HG03025 (cell line): ENCODE results near the gene CDH22.

Source experiments
- ATAC-seq: cut with Tn5 transposase; IDR thresholded peaks from one replicate; pipeline ENCODE4 v1.9.1; 2021; ENCODE audit warnings: mild to moderate bottlenecking, moderate library complexity; ENCODE audit not compliant: unreplicated experiment, low FRiP score

CDH22 gene

DNA sequence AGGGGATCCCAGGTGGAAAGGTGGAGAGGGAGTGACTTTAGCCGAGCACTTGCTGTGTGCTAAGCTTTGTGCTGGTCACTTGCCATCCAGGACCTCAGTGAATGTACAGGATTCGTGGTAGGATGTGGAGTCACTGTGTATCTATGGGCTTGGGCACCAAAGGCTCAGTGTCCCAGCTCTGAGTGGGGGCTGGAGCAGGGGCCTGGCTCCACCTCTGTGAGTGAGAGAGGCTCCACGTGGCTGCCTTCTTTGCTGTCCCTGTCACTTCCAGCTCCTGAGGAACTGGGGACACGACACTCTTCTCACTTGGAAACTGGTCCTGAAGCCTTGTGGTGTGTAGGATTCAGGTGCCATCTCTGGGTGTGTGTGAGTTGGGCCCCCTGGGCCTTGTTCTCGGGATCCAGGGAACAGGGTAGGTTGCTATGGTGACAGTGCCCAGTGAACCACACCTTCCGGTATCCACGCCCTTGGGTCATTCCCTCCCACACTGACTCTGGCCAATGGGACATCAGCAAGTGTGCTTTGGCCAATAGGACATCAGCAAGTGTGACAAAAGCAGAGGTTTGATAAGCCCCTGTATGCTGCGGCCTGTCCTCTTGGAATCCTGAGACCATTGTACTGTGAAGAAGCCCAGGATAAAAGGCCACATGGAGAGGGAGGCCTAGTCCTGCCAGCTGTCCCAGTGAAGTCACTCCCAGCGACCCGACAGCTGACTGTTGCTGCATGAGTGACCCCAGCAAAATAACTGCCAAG is 87.7 kb downstream of the CDH22 start:
- ATAC-seq = no peak

DNA sequence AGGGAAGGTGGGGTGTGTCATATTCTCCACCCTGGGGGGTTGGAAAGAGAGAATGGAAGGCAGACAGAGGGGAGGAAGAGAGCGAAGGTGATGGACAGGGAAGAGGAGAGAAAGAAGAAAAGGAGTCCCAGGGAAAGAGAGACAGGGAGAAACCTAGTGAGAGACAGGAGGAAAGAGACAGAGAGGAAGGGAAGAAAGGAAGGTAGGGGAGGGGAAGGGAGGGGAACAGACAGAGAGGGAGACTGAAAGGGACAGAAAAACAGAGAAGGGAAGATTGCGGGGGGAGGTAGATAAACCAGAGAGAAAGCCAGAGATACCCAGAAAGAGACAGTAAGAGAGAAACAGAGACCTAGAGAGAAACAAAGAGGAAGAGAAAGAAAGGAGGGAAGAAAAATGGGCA is 88.4 kb downstream of the CDH22 start:
- ATAC-seq = no peak

DNA sequence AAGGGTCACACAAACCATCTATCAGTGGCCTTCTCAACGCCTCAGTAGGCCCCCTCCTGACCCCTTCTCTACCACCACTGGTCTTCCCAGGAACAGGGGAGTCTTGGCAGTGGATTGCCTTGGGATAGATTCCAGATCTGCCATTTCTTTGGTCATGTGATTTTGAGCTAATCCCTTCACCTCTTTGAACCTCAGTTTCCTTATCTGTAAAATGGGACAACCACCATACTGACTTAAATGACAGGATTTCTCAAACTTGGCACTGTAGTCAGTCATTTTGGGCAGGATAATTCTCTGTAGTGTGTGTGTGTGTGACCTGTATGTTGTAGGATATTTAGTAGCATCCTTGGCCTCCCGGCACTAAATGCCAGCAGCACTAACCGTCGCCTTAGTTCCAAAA is 89.1 kb downstream of the CDH22 start:
- no peak for ATAC-seq

DNA sequence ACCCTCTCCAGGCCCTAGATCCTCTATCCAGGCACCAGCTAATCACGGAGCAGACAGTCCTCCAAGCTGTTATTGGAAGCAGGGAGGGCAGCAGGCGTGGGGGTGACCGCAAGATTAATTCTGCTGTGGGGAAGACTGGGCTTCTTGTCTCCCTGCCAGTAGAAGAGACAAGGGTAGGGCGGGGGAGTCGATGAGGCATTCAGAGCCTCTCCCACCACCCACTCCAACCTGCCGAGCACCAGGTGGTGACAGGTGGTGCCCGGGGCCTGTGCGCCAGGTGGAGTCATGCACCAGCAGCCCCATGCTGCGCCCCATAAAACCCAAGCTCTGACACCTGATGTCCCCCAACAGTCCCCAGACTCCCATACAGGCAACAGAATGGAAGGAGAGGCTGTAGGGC is 89.6 kb downstream of the CDH22 start:
- no peak for ATAC-seq

DNA sequence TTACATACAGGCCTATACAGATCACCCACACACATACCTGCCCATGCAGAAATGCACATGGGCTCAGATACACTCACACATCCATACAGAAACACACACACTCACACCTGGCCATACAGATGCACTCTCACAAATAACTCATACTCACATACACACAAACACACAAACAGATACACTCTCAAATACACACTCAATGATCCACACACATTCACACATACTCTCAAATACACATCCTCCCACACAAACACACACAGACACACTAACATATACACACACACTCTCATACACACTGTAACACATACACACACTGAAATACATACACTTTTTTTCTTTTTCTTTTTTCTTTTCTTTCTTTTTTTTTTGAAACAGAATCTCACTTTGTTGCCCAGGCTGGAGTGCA is 90.7 kb downstream of the CDH22 start:
- ATAC-seq = no peak

DNA sequence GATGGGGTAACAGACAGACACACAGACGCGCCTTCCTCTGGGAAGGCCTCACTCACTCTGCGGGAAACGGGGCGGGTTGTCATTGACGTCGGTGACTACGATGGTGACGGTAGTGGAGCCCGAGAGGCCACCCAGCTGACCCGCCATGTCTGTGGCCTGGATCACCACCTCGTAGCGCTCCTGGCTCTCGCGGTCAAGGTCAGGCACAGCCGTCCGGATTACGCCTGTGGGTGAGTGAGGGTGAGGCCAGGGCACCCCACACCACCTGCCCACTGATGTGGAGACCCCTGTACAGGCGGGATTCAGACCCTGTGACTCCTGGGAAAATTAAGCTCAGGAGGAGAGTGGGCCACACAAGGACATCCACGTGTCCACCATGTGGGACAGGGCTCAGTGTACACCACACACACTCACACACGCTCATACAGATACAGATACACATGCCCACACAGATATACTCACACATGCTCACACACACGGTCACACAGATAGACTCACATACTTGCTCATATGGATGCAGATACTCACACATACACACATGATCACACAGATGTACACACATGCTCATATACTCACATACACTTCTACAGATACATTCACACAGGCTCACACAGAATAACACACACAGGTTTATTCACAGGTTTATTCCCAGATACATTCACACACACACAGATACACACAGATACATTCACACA is 91.4 kb downstream of the CDH22 start:
- ATAC-seq = no peak

DNA sequence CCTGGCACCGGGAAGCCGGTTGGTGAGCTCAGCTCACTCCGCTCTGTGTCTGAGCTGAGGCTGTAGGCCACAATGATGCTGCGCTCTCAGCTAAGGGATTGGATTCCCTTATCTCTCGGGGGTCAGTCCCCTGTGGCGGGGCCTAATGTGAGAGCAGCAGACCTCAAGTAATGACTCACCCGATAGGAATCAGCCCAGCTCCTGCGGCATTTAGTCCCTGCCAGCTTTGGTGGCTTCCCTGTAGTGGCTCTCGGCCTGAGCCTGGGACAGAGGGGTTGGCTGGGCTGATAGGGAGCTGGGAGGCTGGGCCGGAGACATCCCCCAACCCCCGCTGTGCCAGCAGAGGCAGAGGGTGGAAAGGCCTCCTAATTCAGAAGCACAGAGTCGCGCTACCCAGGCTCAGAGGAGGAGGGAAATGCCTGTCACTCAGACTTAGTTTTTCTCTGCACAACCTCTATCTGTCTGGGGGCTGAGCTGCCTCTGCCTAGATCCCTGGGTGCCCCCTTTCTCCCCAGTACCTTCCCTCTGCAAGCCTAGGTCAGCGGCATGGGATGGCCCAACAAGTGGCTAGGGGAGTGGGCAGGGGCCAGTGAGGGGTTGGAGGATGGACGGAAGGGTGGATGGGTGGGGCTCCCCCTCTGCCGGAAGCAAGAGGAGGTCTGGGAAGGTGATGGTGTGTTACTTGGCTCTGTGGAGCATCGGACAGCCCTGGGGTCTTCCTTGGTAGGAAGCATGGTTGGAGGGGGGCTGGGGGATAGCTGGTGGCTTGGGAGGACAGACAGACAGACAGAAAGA is 92.2 kb downstream of the CDH22 start:
- no peak for ATAC-seq

DNA sequence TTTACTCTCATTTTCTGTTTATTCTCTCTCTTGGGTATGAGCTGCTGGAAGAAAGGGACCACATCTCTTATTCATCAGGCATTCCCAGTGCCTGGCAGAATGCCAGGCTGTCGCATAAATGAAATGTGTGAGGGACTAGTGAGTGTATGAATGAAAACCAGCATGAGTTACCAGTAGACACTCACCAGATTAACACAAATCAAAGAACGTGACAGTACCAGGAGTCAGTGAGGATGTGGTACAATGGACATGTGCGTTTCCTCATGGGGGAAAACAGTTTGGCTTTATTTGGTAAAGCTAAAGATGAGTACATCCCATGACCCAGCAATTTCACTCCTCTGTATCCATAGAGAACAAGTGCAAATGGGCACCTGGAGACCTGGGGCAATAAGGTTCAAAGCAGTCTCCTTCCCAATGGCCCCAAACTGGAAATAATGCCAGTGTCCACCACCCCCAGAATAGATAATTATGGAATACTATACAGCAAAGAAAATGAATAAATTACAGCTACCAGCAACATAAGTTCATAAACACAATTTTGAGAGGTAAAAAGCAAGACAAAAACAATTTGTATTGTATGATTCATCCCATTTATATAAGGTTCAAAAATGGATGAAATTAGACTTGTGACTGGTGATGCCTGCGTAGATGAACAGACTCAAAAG is 93.3 kb downstream of the CDH22 start:
- ATAC-seq = no peak

DNA sequence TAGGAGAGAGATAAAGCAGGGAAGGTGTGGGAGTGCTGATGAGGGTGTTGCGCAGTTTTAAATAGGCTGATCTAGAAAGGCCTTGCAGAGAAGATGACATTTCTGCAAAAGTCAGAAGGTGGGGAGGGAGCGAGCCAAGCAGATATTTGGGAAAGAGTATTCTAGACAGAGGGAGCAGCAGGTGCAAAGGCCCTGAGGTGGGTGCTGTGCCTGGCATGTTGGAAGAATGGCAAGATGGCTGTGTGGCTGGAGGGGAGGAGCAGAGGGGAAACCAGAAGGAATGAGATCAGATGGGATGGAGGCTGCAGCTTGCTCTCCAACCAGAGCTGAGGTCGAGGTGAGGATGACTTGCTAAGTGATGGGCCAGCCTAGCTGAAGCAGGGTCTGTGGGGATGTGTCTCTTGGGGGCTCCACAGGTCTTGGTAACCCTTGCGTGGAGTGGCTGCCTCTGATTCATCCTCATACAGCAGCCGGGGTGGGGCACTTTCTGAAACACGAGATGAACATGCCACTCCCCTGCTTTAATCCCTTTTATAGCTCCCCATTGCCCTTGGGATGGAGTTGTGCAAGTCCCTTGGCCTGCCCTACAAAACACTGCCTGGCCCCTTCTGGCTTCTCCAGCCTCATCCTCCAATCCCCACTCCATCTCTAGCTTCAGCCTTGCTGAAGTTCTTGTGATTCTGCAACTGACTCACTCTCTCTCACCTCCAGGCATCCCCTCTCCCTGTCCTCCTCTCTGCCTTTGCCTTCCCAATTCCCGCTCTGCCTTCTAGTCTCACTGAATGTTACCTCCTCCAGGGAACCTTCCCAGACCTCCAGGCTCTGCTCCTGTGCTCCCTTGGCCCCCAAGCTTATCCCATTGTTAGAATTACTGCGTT is 94.1 kb downstream of the CDH22 start:
- no peak for ATAC-seq

DNA sequence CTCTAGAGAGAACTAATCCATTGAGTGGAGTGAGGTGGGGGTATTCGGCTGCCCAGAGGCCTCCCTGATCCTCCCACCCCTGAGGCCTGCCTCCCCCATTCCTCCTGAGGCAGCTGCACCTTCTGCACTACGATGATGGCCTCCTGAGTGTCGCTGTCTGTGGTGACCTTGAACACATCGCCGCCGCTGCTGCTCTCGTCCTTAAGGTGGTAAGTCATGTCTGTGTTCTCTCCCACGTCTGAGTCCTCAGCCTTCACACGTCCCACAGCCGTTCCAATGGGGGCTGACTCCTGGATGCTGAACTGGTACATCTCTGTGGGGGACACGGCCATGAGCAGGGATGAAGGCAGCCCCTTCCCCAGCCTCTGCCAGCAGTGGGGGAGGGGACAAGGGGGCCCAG is 95.4 kb downstream of the CDH22 start:
- ATAC-seq = no peak

DNA sequence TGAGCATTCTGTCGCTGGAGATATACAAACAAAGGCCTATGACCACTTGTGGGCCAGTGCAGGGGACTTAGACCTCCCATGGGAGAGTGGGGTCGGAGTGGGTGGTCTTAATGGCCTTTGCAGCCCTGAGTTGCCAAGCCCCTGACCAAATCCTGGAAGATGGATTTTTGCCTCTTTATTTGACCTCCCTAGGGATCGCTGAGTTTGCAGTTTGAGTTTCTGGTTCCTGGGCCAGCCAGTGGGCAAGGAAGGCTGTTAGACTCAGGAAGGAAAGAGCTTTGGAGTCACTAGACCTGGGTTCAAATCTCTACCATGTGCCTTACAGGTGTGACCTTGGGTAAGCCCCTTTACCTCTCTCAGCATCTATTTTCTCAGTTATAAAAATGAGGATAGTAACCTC is 96.0 kb downstream of the CDH22 start:
- ATAC-seq = no peak

DNA sequence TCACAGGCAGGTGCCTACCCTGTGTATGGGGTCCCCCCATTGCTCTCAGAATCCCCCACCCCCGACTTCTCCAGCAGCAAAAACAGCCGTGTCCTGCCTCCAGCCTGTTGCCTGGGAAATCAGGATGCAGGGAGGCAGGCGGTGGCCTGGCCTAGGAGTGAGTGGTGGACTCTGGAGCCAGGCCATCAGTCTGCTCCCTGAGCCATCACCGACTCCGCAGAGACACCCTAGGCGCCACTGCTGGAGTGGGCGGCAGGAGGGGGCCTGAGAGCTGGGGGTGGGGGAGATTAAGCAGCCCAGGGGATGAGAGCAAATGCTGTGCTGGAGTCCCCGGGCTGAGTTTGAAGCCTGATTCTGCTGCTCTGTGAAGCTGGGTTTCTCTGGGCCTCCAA is 97.0 kb downstream of the CDH22 start:
- no peak for ATAC-seq

DNA sequence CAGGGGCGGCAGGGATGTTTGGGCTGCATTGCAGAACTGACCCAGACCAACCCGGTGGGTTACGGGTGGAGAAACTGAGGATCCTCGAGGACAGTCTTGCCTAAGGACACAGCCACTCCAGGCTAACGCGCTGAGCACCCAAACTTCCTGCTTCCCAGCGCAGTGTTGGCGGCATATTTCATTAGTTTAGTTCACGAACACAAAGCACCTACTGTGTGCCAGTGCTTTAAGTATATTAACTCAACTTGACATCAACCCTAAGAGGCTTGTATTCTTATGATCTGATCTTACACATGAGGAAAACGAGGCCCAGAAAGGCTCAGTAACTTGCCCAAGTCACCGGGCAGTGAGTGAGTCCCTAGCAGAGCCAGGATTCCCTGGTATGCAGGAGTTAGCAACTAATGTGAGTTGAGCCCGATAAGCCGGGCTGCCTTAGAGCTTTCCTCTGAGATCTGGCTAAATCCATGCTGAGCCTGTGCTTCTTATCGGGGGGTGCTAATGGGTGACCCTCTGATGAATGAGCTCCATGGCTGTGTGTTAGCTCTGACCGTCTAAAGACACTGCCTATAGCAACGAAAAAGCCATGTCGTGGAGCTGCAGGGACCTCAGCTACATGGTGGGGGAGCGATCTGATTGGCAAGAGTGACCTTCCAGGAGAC is 97.5 kb downstream of the CDH22 start:
- ATAC-seq = no peak

DNA sequence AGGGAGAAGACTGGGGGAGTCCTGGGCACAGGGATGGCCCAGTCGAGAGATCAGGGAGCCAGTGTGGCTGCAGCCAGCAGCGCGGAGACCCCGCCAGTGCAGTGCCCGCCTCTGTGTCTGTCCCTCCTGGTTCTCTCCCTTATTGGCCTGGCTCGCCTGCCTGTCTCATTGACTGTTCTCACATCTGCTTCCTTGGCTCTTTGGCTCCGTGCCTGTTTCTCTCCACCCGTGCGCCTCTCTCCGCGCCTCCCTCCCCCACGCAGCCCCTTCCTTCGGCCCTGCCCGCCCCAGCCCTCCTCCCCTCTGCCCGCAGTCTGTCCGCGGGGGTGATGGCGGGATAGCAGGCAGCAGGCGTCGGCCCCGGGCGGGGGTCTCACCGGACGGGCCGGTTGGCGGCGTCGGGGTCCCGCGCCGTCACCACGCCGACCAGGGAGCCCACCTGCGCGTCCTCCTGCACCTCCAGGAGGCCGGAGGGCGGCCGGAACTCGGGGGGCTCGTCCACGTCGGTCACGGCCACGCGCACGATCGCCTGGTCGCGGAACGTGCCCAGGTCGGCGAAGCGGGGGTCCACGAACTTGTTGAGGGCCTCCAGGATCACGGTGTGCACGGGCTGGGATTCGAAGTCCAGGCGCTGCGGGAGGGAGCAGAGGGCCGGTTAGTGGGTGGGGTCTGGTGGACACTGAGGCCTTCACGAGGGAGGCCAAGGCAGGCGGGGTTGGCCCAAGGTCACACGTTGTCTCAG is 98.2 kb downstream of the CDH22 start:
- no peak for ATAC-seq

DNA sequence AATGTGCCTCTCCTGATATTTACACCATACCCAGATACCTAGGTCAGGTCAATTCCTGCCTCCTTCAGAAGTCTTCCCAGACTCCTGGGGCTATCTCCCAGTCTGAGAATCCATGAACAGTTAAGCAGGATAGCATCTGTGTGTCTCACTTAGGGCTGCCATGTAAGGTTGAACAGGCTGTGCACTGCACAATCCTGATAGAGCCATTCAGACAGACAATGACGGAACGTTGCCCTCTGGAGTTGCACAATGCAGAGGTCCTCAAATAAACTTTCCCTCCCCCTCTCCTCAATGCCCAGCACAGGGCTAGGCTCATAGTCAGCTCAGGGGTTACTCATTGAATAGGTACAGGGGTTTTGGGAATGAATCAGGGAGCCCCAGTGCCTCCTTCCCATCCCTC is 100.5 kb downstream of the CDH22 start:
- ATAC-seq = no peak

DNA sequence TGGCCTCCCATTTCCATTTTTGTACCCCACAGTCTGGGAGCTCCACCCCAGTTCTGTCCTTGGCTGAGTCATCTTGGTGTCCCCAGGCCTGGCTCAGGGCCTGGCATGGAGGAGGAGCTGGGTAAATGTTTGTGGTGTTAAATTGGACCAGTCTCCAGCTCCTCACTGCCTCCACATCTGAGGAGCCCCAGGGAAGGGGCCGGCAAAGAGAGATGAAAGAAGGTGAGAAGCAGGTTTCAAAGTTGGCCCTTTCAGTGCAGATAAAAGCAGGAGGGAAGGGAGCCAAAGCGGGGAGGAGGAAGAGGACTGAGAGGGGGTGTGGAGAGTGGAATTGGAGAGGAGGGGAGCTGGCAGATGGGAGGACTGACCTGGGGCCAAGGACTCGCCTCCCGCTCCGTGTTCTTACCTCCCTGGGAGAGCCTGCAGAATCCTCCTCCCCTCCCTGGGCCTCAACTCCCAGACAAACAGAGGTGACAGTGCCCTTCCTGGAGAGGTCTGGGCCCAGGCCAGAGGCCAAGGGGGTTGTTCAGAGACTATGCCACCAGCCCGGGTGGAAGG is 101.2 kb downstream of the CDH22 start:
- ATAC-seq = no peak

DNA sequence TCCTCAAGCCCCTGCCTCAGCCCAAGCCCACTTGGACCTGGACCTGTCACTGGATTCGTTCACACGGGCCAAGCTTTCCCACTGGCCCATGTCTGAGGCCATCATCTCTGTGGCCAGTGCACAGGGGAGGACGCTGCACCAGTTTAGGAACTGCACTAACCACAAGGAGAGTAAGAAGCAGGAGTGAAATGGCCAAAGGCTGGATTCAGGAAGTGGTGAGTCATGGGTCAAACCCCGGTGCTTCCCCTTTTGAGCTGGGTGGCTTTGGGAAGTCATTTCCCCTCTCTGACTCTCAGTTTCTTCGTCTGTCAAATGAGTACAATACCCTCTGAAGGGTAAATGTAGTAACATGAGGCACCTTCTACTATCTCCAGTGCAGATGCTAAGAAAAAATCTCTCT is 102.3 kb downstream of the CDH22 start:
- no peak for ATAC-seq

DNA sequence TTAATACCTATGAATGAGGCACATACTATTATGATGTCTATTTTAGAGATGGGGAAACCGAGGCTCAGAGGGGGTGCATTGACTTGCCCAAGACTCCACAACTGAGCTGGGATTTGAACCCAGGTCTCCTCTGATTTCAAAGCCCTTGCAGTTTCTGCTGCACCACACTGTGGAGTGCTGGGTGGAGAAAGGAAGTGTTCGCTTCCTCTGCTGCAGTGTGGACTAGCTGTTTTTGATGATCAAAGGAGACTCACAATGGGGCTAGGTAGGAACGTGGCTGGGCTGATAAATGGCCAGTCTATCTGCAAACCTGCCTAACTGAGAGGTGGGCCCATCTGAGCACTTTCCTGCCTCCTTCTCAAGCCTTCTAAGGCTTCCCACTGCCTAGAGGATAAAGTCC is 102.9 kb downstream of the CDH22 start:
- ATAC-seq = no peak
